Caco-2 (cell line): ENCODE results near the gene RFX2. TPM values are rescaled to one million over a fixed set of nuclear protein-coding genes. Genes with fewer than 3 reads are reported as not detected.

Experiments used
- BruUV-seq: library from RNA; stranded (reverse); fragments of 400-500 nt; replicated peaks from 2 replicates; lab custom pipeline; 2021; lab: Mats Ljungman, UMichigan
- CTCF ChIA-PET: fragments of 300-600 bp; sonication (Branson Sonifier 250); formaldehyde crosslinking; loops from one replicate; lab custom pipeline; 2022; ENCODE audit warnings: antibody characterized with exemption; lab: Charles Lee
- POLR2A ChIA-PET: fragments of 300-600 bp; sonication (Branson Sonifier 250); formaldehyde crosslinking; loops from one replicate; lab custom pipeline; 2022; ENCODE audit warnings: antibody characterized with exemption; lab: Charles Lee
- DNase-seq, 2 experiments: peaks; one replicate each; pipeline versions ENCODE4 v3.0.0 to v3.0.0-alpha.2; 2020 to 2022
- H3K27me3 ChIP-seq: replicated peaks from 2 replicates; pipeline ENCODE4 v1.6.0; 2011; ENCODE audit warnings: low read length; ENCODE audit not compliant: control insufficient read depth, insufficient read depth
- H3K36me3 ChIP-seq: 2 replicates; pipeline ENCODE4 v1.5.1; 2011; ENCODE audit warnings: low read length; ENCODE audit not compliant: control insufficient read depth, insufficient read depth
- H3K4me1 ChIP-seq: fragments of 250-450 bp; sonication (Bioruptor Pico); 2 replicates; pipeline ENCODE4 v1.5.1; 2020; ENCODE audit warnings: mild to moderate bottlenecking
- H3K4me3 ChIP-seq: 2 replicates; pipeline ENCODE4 v1.5.1; 2011; ENCODE audit warnings: low read depth, mild to moderate bottlenecking, control low read depth, low read length
- H3K9me3 ChIP-seq: fragments of 250-450 bp; sonication (Bioruptor Pico); 2 replicates; pipeline ENCODE4 v1.5.1; 2020; ENCODE audit warnings: mild to moderate bottlenecking, moderate library complexity
- H3K27ac Mint-ChIP-seq: one replicate; pipeline ENCODE4 v1.8.0; 2022; ENCODE audit warnings: mixed read lengths; ENCODE audit not compliant: unreplicated experiment
- H3K27me3 Mint-ChIP-seq: one replicate; pipeline ENCODE4 v1.8.0; 2022; ENCODE audit warnings: mixed read lengths; ENCODE audit not compliant: insufficient read depth, unreplicated experiment
- H3K36me3 Mint-ChIP-seq: one replicate; pipeline ENCODE4 v1.8.0; 2022; ENCODE audit warnings: mild to moderate bottlenecking, mixed read lengths; ENCODE audit not compliant: insufficient read depth, unreplicated experiment
- H3K4me1 Mint-ChIP-seq: one replicate; pipeline ENCODE4 v1.8.0; 2022; ENCODE audit warnings: low read depth, mixed read lengths; ENCODE audit not compliant: unreplicated experiment
- H3K4me3 Mint-ChIP-seq: one replicate; pipeline ENCODE4 v1.8.0; 2022; ENCODE audit warnings: mild to moderate bottlenecking, moderate library complexity, mixed read lengths; ENCODE audit not compliant: unreplicated experiment
- H3K9me3 Mint-ChIP-seq: one replicate; pipeline ENCODE4 v1.8.0; 2022; ENCODE audit warnings: mixed read lengths; ENCODE audit not compliant: unreplicated experiment
- intact Hi-C: fragments of 100-400 bp; cut with micrococcal nuclease; formaldehyde crosslinking; loops from one replicate; pipeline ENCODE4 v1.10.0; 2022; ENCODE audit not compliant: unreplicated experiment
- total RNA-seq: library from RNA; stranded (reverse); gene quantifications from 2 replicates; pipeline ENCODE4 v1.2.3, GENCODE V29; 2022
- TF ChIP-seq, protein P1 (sequence below), 2 experiments: fragments of 200-600 bp in 1 of 2; IDR thresholded peaks; 1 replicate in 1 of 2; 2 replicates in 1 of 2; pipeline versions ENCODE4 v1.5.1 to v1.8.0; 2011 to 2022; ENCODE audit warnings: antibody characterized with exemption in 1 of 2, control low read depth in 1 of 2, inconsistent platforms in 1 of 2, low read depth in 1 of 2, low read length in 1 of 2, mild to moderate bottlenecking in 1 of 2, moderate library complexity in 1 of 2; ENCODE audit not compliant: insufficient read depth in 1 of 2, severe bottlenecking in 1 of 2, unreplicated experiment in 1 of 2

Gene RFX2
- total RNA-seq, 1 experiment from 2014 or later = 9.3 TPM

DNA sequence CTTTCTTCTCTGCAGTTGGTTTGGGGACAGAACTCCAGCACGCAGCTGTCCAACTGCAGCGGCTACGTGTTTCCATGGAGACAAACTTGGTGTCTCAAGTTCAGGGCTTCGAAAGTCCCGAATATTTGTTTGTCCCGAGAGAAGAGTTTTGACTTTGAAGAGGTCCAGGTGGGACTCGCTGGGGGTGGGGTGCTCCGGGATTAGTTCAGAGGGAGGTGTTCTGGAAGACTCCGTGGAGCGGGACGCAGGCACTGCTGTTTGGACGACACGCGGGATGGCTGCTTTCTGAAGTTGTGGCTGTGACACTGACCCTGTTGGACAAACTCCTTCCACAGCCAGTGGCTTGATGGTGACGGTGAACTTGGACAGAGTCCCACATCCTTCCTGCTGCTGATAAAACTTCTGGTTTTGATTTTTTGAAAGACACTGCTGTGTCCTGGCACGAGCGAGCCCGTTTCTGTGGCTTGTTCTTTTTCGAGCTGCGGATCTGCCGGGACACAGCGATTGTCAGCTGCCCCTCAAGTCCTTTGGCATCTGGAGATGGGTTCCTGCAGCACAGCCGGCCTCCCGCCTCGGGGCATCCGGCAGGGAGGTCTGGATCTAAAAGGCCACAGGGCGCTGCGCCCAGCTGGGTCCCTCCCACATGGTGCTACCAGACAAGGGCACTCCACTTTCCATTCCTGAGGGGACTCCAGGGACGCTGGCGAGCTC is 116.5 kb downstream of the RFX2 start:
- Mint-ChIP-seq H3K4me3 (no peak overlapping the region), H3K4me1 (peaks cover under 1% of the 10 kb centered on the region), H3K27me3 (no peaks in the 10 kb centered on the region), H3K9me3 (no peaks in the 10 kb centered on the region), H3K27ac (peak overlapping the region; percentile 59), H3K36me3 (no peaks in the 10 kb centered on the region)
- Histone ChIP-seq H3K4me1 (0 out of 2 replicates have a peak, but pooled peaks cover 6% of the 10 kb centered on the region), H3K36me3 (no peaks in the 10 kb centered on the region), H3K9me3 (no peaks in the 10 kb centered on the region), H3K27me3 (no peaks in the 10 kb centered on the region), H3K4me3 (no peak overlapping the region)
- DNase-seq = no peak
- CTCF ChIA-PET = interaction anchor here (0.6 to 0.7 kb wide), 2 partner anchors 118 to 206 kb away, joined by 3 read pairs; no protein-coding TSS in a partner anchor
- BruUV-seq = no TSS peak
- POLR2A ChIA-PET = no interaction called here
- TF ChIP-seq, protein P1, sequence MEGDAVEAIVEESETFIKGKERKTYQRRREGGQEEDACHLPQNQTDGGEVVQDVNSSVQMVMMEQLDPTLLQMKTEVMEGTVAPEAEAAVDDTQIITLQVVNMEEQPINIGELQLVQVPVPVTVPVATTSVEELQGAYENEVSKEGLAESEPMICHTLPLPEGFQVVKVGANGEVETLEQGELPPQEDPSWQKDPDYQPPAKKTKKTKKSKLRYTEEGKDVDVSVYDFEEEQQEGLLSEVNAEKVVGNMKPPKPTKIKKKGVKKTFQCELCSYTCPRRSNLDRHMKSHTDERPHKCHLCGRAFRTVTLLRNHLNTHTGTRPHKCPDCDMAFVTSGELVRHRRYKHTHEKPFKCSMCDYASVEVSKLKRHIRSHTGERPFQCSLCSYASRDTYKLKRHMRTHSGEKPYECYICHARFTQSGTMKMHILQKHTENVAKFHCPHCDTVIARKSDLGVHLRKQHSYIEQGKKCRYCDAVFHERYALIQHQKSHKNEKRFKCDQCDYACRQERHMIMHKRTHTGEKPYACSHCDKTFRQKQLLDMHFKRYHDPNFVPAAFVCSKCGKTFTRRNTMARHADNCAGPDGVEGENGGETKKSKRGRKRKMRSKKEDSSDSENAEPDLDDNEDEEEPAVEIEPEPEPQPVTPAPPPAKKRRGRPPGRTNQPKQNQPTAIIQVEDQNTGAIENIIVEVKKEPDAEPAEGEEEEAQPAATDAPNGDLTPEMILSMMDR (IDR thresholded peaks at IDR 0.05; ENCODE audit: insufficient read depth in 1 of 2, low read depth in 1 of 2, low read length in 1 of 2, severe bottlenecking in 1 of 2, unreplicated experiment in 1 of 2) = no peak
- intact Hi-C loops = no loop called here

DNA sequence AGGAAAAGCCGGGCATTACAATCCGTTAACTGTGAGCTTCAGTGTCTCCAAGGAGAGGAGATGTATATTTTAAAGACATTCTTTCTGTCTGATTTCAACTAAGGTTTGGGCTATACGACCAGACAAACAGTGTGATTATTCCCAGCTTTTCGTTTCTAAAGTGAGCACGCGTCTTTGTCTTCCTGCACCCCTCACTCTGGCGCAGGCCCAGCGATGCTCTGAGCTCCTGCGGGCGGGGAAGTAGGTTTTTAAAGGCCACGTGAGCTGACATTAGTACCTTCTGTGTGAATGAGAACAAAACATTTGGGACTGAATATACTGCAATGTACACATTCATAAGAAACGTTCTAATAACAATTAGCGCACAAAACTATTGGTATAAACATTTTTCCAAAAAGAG is 117.1 kb downstream of the RFX2 start:
- CTCF ChIA-PET = no interaction called here

DNA sequence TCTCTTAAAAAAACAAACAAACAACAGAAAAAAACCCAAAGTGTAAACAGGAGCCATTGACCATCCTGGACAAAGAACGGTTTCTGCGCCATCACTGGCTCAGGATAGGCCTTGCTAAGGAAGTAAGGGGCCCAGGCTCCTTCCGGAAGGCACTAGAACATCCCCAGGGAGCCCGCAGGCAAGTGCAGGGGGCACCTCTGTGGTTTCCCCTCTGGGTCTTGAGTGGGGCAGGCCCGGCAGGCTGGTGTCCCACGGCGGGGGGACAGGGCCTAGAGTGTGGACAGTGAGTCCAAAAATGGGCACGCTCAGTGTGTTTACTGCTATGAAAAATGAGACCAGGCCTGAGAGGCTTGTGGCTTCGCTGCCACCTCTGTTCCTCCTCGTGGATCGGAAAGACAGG is 117.5 kb downstream of the RFX2 start:
- Histone ChIP-seq H3K27me3 (no peaks in the 10 kb centered on the region), H3K4me3 (no peak overlapping the region), H3K4me1 (peaks cover 6% of the 10 kb centered on the region; the same call in 1 of the 2 replicates), H3K9me3 (no peaks in the 10 kb centered on the region), H3K36me3 (no peaks in the 10 kb centered on the region)
- Mint-ChIP-seq H3K4me3 (no peak overlapping the region), H3K27me3 (no peaks in the 10 kb centered on the region), H3K9me3 (no peaks in the 10 kb centered on the region), H3K27ac (no peak overlapping the region), H3K36me3 (no peaks in the 10 kb centered on the region), H3K4me1 (peaks cover 6% of the 10 kb centered on the region)
- POLR2A ChIA-PET = no interaction called here
- CTCF ChIA-PET = no interaction called here
- TF ChIP-seq, protein P1 (IDR thresholded peaks at IDR 0.05; ENCODE audit: insufficient read depth in 1 of 2, low read depth in 1 of 2, low read length in 1 of 2, severe bottlenecking in 1 of 2, unreplicated experiment in 1 of 2) = no peak
- DNase-seq = no peak
- intact Hi-C loops = no loop called here
- BruUV-seq = no TSS peak

More for the DNA sequence above, 117.1 kb downstream of the RFX2 start:
- no peak for DNase-seq
- Mint-ChIP-seq H3K36me3 (no peaks in the 10 kb centered on the region), H3K4me1 (peaks cover 6% of the 10 kb centered on the region), H3K27ac (peak overlapping the region; percentile 59), H3K27me3 (no peaks in the 10 kb centered on the region), H3K4me3 (no peak overlapping the region), H3K9me3 (no peaks in the 10 kb centered on the region)
- BruUV-seq = no TSS peak
- no peaks in the 10 kb centered on the region for H3K9me3 ChIP-seq
- TF ChIP-seq, protein P1 (IDR thresholded peaks at IDR 0.05; ENCODE audit: insufficient read depth in 1 of 2, low read depth in 1 of 2, low read length in 1 of 2, severe bottlenecking in 1 of 2, unreplicated experiment in 1 of 2) = no peak
- no peak overlapping the region for H3K4me3 ChIP-seq
- POLR2A ChIA-PET = no interaction called here
- 0 out of 2 replicates have a peak, but pooled peaks cover 6% of the 10 kb centered on the region for H3K4me1 ChIP-seq
- no peaks in the 10 kb centered on the region for H3K27me3 ChIP-seq
- intact Hi-C loops = no loop called here
- H3K36me3 ChIP-seq = no peaks in the 10 kb centered on the region
